ENCODE measurements around the gene EPHB1. TPM values are rescaled to one million over a fixed set of nuclear protein-coding genes. Genes with fewer than 3 reads are reported as not detected.

The EPHB1 gene
- total RNA-seq, 1 donor from 2014 or later = 13.7 TPM

- no peaks in the 10 kb centered on the region for H3K27me3 Mint-ChIP-seq (ENCODE audit: low read depth)
- H3K27ac Mint-ChIP-seq (ENCODE audit: unreplicated experiment) = no peak overlapping the region
- TF ChIP-seq CTCF (conservative IDR thresholded peaks at IDR 0.05) = no peak
- H3K36me3 Mint-ChIP-seq (ENCODE audit: low read depth) = no peaks in the 10 kb centered on the region
- peaks cover 23% of the 10 kb centered on the region for H3K4me1 Mint-ChIP-seq
- no peak for DNase-seq (ENCODE audit: low read depth, low spot score)
- no peaks in the 10 kb centered on the region for H3K9me3 Mint-ChIP-seq
- no peak overlapping the region for H3K4me3 Mint-ChIP-seq
These were observed 474.0 kb downstream of the EPHB1 start for GRCh38 chr3:135268941-135269532.

GRCh38 chr3:135271177-135272025 is 476.3 kb downstream of the EPHB1 start:
- Mint-ChIP-seq H3K36me3 (ENCODE audit: low read depth) (no peaks in the 10 kb centered on the region), H3K27me3 (ENCODE audit: low read depth) (no peaks in the 10 kb centered on the region), H3K4me3 (no peak overlapping the region), H3K9me3 (no peaks in the 10 kb centered on the region), H3K4me1 (peaks cover 23% of the 10 kb centered on the region), H3K27ac (ENCODE audit: unreplicated experiment) (no peak overlapping the region)
- TF ChIP-seq CTCF (conservative IDR thresholded peaks at IDR 0.05) = no peak
- no peak for DNase-seq (ENCODE audit: low read depth, low spot score)

GRCh38 chr3:135272026-135272669 is 477.1 kb downstream of the EPHB1 start:
- no peak for TF ChIP-seq CTCF (conservative IDR thresholded peaks at IDR 0.05)
- no peaks in the 10 kb centered on the region for H3K36me3 Mint-ChIP-seq (ENCODE audit: low read depth)
- no peaks in the 10 kb centered on the region for H3K9me3 Mint-ChIP-seq
- no peak overlapping the region for H3K4me3 Mint-ChIP-seq
- H3K4me1 Mint-ChIP-seq = peaks cover 23% of the 10 kb centered on the region
- H3K27ac Mint-ChIP-seq (ENCODE audit: unreplicated experiment) = no peak overlapping the region
- H3K27me3 Mint-ChIP-seq (ENCODE audit: low read depth) = no peaks in the 10 kb centered on the region
- DNase-seq (ENCODE audit: low read depth, low spot score) = no peak

GRCh38 chr3:135292162-135292561 is 497.1 kb downstream of the EPHB1 start:
- TF ChIP-seq CTCF (conservative IDR thresholded peaks at IDR 0.05) = no peak
- DNase-seq (ENCODE audit: low read depth, low spot score) = no peak
- H3K4me1 Mint-ChIP-seq = peaks cover 3% of the 10 kb centered on the region
- peaks cover 9% of the 10 kb centered on the region for H3K9me3 Mint-ChIP-seq
- H3K27ac Mint-ChIP-seq (ENCODE audit: unreplicated experiment) = no peak overlapping the region
- no peak overlapping the region for H3K4me3 Mint-ChIP-seq
- H3K27me3 Mint-ChIP-seq (ENCODE audit: low read depth) = peaks cover 2% of the 10 kb centered on the region
- peaks cover 3% of the 10 kb centered on the region for H3K36me3 Mint-ChIP-seq (ENCODE audit: low read depth)

GRCh38 chr3:135301670-135302069 is 506.6 kb downstream of the EPHB1 start:
- Mint-ChIP-seq H3K36me3 (ENCODE audit: low read depth) (no peaks in the 10 kb centered on the region), H3K9me3 (no peaks in the 10 kb centered on the region), H3K4me3 (no peak overlapping the region), H3K27ac (ENCODE audit: unreplicated experiment) (no peak overlapping the region), H3K4me1 (no peaks in the 10 kb centered on the region), H3K27me3 (ENCODE audit: low read depth) (peaks cover 5% of the 10 kb centered on the region)
- TF ChIP-seq CTCF (conservative IDR thresholded peaks at IDR 0.05) = no peak
- DNase-seq (ENCODE audit: low read depth, low spot score) = no peak

Data from neural crest cell (in vitro differentiated cells).